ENCODE measurements around the gene PLPP4.

- no peak for TF ChIP-seq POLR2A (IDR thresholded peaks at IDR 0.05)
- TF ChIP-seq CTCF (IDR thresholded peaks at IDR 0.05), result no peak
These were observed 127.8 kb downstream of the PLPP4 start for GRCh38 chr10:120584786-120585185.
